ENCODE data around the gene LIN7A.
"Not testable (repeated sequence)": the region's sequence is repeated elsewhere in the genome, so short reads cannot be mapped to it uniquely, and the experiment has no call there.

LIN7A gene

GRCh38 chr12:80805106-80805505 lies 132.6 kb downstream of the LIN7A start:
- TF ChIP-seq CTCF (IDR thresholded peaks at IDR 0.05; ENCODE audit: low read depth, low read length, missing control alignments): no peak
- DNase-seq (ENCODE audit: low read depth): no peak
- H3K4me3 ChIP-seq (ENCODE audit: low read depth, low read length): no peak overlapping the region

- TF ChIP-seq CTCF (IDR thresholded peaks at IDR 0.05; ENCODE audit: low read depth, low read length, missing control alignments): no peak
- no peak for DNase-seq (ENCODE audit: low read depth)
Measured at GRCh38 chr12:80802652-80803400, 134.9 kb downstream of the LIN7A start.

GRCh38 chr12:80798281-80798680 lies 139.5 kb downstream of the LIN7A start:
- TF ChIP-seq CTCF (IDR thresholded peaks at IDR 0.05; ENCODE audit: low read depth, low read length, missing control alignments): no peak
- no peak overlapping the region for H3K4me3 ChIP-seq (ENCODE audit: low read depth, low read length)
- DNase-seq (ENCODE audit: low read depth): no peak

More at GRCh38 chr12:80802652-80803400, 134.9 kb downstream of the LIN7A start:
- H3K4me3 ChIP-seq (ENCODE audit: low read depth, low read length): no peak overlapping the region

- H3K4me3 ChIP-seq (ENCODE audit: low read depth, low read length): no peak overlapping the region
- no peak for DNase-seq (ENCODE audit: low read depth)
- TF ChIP-seq CTCF (IDR thresholded peaks at IDR 0.05; ENCODE audit: low read depth, low read length, missing control alignments): no peak
Measured at GRCh38 chr12:80794551-80794950, 143.2 kb downstream of the LIN7A start.

- no peak overlapping the region for H3K4me3 ChIP-seq (ENCODE audit: low read depth, low read length)
- no peak for TF ChIP-seq CTCF (IDR thresholded peaks at IDR 0.05; ENCODE audit: low read depth, low read length, missing control alignments)
- DNase-seq (ENCODE audit: low read depth): no peak
Measured at GRCh38 chr12:80792861-80793260, 144.9 kb downstream of the LIN7A start.

GRCh38 chr12:80791863-80792262 lies 145.9 kb downstream of the LIN7A start:
- H3K4me3 ChIP-seq (ENCODE audit: low read depth, low read length): no peak overlapping the region
- no peak for DNase-seq (ENCODE audit: low read depth)
- no peak for TF ChIP-seq CTCF (IDR thresholded peaks at IDR 0.05; ENCODE audit: low read depth, low read length, missing control alignments)

GRCh38 chr12:80788407-80788806 lies 149.3 kb downstream of the LIN7A start:
- not testable (repeated sequence) for H3K4me3 ChIP-seq (ENCODE audit: low read depth, low read length); DNase-seq (ENCODE audit: low read depth)

GRCh38 chr12:80782963-80783470 lies 154.7 kb downstream of the LIN7A start:
- DNase-seq (ENCODE audit: low read depth); H3K4me3 ChIP-seq (ENCODE audit: low read depth, low read length): not testable (repeated sequence)

All from GM12864 (cell line).